HG03060 (cell line): ENCODE results near the gene MAEA.

ENCODE experiments used
- ATAC-seq: cut with Tn5 transposase; IDR thresholded peaks from one replicate; pipeline ENCODE4 v1.9.1; 2021; ENCODE audit warnings: low read depth, moderate number of reproducible peaks; ENCODE audit not compliant: unreplicated experiment

Gene MAEA

DNA sequence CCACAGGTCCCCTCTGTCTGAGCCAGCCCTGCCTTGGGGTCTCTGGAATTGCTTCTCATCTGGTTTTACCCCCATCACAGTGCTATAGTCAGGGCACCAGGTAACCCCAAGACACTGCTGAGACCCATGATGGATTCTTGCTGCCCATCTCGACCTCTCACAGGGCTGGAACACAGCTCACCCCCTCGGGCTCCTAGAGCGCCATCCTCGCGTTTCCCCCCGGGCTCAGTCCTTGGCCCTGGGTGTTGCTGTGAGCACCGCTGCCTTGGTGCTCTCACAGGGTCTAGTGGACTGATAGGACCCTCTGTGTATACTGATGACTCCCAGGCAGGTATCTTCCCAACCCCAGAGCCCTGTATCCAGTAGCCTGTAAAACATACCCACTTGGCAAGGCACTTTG lies 8.8 kb downstream of the MAEA start:
- no peak for ATAC-seq

DNA sequence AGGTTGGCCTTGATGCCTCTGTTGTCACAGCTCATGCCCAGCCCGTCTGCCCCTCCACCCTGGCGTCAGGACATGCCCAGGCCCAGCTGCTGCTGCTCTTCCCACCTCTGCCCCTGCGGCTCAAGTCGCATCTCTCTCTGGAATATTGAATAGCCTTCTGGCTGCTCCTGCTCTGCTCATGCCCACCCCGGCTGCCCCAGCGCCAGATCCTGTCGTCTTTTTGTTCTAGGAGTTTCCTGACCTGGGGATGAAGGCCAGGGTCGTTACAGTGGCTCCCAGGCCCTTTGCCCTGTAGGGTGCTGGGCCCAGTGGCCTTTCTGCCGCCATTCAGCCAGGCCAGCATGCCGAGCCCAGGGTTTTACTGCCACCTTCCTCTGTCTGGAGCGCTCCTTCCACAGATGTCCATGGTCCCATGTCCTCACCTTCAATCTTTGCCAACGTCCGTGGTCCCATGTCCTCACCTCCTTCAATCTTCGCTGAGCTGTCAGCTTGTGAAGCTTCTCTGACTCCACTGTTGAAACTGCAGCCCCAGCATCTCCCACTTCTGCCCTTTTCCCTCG lies 9.7 kb downstream of the MAEA start:
- no peak for ATAC-seq

DNA sequence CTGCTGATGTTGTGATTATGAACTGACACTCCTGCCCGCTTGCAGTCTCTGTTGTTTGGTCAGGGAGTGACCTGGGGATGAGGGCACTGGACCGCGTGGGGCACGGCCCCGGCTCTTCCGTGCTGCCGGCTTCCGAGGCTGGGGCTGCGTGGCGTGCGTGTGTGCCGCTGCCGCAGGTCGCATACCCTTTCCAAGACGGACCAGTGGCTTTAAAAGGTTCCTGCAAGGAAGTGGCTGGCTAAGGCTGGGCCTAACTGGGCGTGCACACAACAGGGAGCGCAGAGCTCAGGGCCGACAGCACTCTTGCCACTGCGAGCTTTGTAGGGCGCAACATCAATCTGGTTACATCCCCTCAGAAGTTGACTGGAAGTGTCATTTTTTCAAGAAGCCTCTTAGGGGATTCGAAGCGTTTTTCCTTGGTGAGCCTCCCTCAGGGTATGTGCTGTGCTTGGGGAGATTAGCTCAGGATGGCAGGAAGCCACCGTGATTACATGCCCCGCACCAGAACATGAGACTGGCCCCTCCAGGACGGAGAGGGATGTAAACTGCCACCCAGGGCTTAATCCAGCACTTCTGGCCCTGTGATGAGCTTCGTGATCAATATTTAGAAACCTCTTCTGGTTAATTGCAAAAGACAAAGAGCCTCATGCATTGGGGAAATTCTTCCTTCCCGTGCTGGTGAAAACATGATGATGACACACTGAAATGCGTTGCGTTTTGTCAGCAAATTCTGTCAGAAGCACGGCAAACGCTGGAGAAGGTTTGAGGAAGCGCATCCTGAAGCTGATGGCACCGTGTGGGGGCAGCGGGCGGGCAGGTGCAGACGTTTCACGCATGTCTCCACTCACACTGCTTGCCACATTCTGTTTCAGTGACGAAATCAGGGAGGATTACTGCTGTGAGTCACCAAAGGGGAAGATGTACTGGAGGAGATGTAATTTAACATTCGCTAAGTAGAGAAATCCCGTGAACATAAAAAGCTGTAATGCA lies 11.1 kb downstream of the MAEA start:
- ATAC-seq = no peak

DNA sequence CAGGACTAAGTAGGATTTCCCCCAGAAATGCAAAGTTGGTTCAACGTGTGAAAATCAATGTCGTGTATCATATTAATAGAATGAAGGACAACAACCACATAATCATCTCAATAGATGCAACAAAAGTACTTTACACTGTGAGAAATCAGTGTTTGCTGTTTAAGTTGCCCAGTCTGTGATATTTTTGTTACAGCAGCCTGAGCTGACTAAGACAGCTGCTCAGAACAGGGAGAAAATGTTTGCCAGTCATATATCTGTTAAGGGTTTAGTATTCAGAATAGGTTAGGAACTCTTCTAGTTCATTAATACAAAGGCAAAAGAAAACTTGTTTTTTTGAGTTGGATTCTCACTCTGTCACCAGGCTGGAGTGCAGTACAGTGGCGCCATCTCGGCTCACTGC lies 12.5 kb downstream of the MAEA start:
- no peak for ATAC-seq

DNA sequence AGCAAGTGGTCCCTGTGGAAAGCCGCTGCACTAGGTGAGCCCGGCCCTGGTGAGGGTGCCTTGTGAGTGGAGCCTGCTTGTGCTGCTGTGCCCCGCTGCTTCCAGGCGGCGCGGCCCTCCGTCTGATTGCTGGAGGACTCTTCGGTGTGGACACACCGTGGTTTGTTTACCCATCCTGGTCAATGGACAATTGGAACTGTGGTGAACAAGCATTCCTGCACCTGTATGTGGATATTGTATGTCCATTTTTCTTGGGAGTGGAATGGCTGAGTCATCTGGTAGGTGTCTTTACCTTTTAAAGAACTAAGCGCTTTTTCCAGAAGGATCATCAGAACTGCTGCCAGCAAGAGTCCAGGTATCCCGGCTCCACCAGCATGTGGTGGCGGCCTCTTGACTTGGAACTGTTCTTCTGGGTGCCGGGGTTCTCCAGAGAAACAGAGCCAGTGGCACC lies 15.6 kb downstream of the MAEA start:
- ATAC-seq = no peak

DNA sequence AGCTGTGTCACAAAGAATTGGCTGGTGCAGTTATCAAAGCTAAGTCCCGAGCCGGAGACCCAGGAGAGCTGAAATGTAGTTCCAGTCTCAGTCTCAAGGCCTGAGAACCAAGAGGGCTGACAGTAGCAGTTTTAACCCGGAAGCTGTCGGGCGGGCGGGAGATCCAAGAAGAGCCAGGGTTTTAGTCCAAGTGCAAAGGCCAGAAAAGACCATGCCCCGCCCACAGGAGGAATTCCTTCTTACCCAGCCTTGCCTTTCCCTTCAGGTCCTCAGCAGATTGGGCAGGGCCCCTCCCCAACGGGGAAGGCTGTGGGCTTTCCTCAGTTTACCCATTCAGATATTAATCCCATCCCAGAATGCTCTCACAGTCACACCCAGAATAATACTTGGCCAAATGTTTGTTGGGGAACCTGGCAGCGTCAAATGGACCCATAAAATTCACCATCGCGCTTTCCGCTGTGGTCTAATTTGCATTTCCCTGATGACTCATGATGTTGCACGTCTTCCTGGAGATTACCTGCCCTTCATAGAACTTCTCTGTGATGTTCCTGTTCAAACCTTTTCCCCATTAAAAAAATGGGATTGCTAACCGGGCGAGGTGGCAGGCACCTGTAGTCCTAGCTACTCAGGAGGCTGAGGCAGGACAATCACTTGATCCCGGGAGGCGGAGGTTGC lies 16.2 kb downstream of the MAEA start:
- ATAC-seq = no peak

DNA sequence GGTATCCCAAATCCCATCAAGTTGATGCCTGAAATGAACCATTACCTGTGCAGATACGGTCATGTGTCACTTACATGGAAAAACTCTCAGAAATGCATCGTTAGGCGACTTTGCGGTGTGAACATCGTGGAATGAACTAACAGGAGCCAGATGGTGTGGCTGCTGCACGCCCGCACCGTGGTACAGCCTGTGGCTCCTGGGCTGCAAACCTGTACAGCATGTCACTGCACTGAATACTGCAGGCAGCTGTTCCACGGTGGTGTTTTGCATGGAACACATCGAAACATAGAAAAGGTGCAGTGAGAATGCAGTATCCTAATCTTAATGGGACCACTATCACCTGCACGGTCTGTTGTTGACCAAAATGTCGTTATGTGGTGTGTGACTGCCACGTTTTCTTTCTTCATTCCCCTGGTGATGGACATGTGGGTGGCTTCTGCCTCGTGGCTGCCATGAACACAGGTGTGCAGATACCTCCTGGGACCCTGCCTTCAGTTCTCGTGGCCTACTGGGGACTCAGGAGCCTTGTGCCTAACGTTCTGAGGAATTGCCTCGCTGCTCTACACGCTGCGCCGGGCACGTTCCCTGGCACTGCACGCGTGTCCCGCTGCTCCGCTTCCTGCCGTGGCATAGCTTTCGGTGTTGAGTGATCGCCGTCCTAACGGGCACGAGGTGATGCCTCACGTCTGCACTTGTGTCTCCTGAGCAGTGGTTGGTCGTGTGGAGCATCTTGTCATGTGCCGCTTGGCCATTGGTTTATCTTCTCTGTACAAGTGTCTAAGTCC lies 18.5 kb downstream of the MAEA start:
- no peak for ATAC-seq

DNA sequence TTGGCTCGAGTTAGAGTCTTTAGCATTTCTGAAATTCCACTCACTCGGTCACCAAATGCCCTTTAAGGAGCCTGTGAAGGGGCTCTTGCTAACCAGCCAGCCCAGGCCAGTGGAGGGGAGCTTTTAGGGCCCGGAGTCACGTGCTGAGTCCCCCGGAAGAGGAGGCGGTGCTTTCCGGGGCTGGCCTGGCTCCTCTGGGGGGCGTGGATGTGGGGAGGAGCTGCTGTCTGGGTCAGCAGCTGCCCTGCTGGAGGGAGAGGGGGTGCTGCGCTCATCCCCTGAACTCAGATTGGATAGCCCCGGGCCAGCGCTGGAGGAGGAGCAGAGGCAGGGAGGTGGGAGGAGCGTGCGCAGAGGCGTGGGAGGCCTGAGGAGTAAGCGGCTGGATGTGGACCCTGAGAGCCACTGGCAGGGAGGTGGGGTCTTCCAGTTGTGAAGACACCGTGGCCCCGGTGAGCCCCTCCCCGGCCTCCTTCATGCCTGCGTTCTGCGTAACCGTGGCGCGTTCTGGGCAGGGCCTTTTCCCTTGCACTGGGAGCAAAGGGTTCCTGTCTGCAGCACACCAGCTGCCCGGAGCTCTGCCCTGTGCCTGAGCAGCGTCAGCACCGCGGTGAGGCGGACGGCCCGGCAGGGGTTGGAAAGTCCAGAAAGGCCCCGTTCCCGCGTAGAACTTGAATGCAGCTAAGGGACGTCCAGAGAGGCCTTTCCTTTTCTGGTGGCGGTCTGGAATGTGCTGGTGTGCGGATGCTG lies 19.7 kb downstream of the MAEA start:
- ATAC-seq = no peak

DNA sequence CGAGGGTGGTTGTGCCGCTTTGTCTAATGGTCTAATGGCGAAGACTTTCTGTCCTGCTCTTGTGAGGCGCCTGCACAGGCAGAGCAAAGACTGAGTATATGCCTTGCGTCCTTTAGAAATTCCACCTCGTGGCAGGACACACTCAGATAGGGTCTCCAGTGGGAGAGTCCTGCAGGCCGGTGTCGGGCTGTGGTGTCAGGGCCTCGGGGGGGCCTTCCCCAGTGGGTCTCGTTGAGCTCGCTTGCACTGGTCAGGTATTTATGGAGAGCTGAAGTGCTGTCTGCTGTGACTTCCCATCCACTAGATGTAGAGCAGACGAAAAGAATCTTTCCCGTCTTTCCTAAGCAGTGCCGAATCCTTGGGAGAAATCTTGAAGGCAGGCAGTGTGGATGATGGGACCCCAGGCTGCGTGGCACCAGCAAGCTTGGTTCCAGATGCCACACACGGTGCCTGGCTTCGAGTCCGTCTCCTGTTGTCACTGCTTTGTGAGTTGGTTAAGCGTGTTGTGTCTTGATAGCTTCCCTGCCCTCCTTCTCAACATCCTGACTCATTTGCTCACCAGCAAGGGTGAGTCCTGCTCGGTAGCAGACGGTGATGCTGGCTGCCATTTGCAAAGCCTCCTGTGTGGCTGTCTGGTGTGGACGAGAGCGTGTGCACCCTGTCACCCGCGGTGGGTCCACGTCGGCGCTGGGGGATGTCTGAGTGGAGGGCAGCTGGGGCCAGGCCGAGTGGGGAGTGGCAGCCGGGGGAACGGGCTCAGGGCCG lies 20.5 kb downstream of the MAEA start:
- ATAC-seq = no peak

DNA sequence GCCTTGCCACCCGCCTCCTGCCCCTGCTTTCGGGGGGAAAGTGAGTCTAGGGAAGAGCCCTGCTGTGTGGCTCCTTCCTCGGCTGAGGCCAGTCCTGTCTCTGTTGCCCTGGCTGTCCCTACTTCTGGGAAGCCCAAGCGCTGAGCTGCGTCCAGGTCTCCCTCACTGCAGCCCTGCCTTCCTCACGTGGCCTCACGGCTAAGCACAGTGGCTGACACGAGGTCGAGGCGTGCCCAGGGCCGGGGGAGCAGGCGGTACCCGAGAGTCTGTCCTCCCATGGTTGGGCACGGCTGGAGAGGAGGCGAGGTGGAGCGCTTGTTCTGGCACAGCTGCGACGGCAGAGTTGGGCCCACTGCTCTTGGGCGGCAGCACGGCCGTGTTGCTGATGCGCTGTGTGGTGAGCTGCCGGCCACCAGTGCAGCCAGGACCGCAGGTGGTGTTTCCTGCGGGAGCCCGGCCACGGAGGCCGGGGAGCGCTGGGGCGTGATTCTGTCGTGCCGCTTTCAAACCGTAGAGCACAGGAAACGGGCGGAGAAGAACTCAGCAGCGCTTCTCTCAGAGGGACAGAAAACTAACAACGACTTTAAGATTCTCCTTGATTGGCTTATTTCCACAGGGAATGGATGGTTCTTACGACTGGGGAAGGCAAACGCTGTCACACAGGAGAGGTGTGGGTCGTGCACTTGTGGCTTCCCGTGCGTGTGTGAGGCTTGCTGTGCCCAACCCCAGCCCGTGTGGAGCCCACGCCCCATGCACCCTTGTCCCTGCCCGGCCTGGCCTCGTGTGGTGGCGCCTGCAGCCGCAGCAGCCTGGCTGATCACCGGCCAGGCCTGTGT lies 21.3 kb downstream of the MAEA start:
- ATAC-seq = no peak

DNA sequence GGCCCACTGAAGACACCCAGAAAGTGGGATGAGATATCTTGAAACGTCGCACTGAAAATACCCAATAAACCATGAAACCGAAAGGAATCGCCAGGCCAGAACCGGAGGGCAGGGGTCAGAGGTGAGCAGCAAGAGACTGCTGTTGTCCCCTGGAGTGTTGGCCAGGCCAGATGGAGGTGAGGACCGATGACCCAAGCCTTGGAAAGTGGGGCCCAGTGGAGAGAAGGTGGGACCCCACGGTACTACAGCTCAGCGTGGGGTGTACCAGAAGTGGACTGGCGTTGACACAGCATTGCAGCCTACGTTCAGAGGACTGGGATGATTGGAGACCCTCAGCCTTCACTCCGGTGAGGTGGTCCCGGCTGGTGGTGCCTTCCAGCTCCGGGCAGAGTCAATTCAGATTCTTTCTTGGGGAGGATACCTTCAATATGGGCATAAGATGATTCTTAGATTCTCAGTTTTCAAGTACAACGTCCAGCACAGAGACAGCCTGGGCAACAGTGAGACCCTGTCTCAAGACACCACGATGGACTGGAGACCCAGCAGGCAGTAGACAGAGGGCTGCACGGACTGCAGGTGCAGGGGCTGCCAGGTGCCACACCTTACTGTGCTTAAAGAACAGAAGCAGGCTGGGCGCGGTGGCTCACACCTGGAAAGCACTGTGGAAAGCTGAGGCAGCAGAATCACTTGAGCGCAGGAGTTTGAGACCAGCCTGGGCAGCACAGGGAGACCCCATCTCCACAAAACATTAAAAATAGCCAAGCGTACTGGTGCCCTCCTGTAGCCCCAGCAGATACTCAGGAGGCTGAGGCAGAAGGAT lies 23.3 kb downstream of the MAEA start:
- ATAC-seq = no peak

DNA sequence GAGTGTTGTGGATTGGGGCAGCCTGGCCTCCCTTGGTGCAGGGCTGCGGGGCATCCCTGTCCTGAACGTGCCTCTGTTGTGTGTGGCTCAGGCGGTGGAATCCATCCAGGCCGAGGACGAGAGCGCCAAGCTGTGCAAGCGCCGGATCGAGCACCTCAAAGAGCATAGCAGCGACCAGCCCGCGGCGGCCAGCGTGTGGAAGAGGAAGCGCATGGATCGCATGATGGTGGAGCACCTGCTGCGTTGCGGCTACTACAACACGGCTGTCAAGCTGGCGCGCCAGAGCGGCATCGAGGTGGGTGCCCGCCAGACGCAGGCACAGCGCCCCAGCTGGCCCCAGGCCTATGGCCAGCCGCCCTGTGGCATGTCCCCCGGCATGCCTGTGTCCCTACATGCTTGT lies 25.6 kb downstream of the MAEA start:
- ATAC-seq = no peak

DNA sequence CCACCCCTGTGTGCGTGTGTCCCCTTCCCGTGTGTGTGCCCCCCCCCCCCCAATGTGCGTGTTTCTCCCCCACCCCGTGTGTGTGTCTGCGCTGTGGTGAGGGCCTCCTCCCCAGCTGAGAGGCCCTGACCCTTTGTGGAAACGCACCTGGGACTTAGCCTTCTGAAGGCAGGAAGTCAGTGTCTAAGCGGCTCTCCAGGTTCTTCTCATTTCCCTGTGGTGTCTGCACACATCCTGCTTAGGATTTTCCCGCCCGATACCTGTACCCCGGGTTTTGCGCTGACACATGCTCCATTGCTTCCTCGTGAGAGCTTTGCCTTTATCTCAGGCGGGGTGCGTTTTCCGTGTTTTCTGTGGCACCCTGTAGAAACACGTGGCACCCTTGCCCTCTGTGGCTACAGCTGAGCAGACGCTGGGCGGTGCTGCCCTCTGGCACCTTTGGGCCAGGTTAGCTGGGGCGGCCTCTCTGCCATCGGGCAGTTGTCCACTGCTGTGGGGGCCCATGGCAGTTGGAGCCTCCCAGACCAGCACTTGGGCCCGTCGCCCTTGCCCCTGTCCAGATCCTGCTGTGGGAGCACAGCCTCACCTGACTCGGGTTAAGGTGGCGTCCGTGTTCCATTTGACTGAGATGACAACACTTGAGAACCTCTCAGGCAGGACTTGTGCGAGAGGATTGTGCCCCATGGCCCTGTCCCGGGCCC lies 26.3 kb downstream of the MAEA start:
- no peak for ATAC-seq

DNA sequence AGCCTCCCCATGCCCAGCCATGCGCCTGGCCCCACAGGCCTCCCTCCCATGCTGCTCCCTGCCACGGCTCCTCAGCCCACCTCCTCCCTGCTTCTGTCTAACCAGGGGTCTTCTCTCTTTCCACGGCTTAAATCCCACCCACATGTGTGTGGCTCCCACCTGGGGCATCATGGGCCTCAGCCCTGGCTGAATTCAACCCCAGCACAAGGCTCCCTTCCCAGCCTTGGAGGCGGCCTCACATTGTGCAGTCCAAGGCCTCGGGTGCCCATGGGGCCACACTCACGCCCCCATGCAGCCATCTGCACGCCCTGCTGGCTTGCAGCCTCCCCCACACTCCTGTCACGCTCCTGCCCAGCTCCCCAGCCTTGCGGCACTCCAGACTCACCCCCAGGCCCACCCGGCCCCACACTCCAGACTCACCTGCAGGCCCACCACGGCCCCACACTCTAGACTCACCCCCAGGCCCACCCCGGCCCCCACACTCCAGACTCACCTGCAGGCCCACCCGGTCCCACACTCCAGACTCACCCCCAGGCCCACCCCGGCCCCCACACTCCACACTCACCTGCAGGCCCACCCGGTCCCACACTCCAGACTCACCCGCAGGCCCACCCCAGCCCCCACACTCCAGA lies 27.0 kb downstream of the MAEA start:
- no peak for ATAC-seq

DNA sequence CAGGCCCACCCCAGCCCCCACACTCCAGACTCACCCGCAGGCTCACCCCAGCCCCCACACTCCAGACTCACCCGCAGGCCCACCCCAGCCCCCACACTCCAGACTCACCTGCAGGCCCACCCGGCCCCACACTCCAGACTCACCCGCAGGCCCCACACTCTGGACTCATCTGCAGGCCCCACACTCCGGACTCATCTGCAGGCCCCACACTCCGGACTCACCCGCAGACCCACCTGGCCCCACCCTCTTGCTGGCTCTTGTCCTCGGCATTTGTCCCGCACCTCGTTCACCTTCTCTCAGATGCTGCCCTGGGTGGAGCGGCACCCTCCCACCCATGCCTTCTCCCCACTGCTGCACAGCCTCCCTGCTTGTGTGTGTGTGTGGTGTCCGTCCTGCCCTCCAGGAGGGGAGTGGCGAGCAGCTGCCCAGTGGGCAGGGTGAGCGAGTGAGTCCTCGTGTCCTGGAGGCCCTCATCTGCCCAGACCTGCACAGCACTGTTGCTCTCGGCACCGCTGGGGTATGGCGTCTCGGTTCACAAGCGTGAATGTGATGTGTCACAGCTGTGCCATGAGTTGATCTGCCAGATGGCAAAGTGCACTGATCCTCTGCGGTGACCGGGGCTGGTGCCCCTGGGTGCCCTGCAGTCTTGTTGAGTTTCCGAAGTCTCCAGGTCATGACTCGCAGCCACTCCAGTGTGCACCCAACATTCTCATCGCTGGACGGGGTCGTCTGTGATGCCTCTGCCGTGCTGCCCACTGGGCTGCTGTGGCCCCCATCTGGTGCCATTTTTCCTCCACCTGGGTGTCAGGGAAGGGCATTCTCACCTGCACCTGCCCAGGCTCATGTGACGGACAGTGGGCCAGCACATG lies 27.7 kb downstream of the MAEA start:
- no peak for ATAC-seq

DNA sequence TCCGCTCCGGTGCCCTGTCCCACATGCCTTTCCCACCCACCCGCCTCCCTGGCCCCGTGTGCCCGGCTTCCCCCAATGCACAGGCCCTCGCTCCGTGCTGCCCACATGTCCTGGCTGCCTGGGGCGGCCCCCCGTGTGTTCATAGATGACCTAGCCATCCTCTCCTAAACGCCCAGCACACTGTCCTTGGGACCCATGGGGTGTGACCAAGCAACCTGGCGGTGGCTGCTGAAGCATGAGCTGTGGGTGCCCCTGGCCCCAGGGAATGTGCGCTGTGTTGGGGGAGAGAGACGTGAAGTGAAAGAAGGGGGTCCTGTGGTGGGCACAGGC lies 28.3 kb downstream of the MAEA start:
- ATAC-seq = no peak
